Heart left ventricle (tissue), 16 donors: ENCODE results near the gene RPL18. TPM values are rescaled to one million over a fixed set of nuclear protein-coding genes. Genes with fewer than 3 reads are reported as not detected.
A peak's percentile ranks its signal among the peaks of the same experiment; 100 is the strongest.

Source experiments
- ATAC-seq, 4 donors: fragments of 200-7000 bp; cut with Tn5 transposase; one replicate each; pipeline ENCODE4 v1.9.1; 2020 to 2022; ENCODE audit warnings: moderate library complexity in 4 of 4, mild to moderate bottlenecking in 3 of 4, moderate number of reproducible peaks in 1 of 4
- DNase-seq, 5 donors: peaks; one replicate each; pipeline ENCODE4 v3.0.0-alpha.2; 2020
- H3K27ac ChIP-seq, 12 donors: fragments of 200-600 bp; sonication (generic) in 4 of 12; one replicate each; pipeline versions ENCODE4 v1.5.0 to v1.8.0; 2016 to 2022; ENCODE audit warnings: mild to moderate bottlenecking in 2 of 12
- H3K27me3 ChIP-seq, 9 donors: fragments of 200-600 bp; sonication (generic) in 2 of 9; one replicate each; pipeline versions ENCODE4 v1.5.1 to v1.8.0; 2016 to 2022; ENCODE audit warnings: mild to moderate bottlenecking in 3 of 9
- H3K36me3 ChIP-seq, 9 donors: fragments of 200-600 bp; sonication (generic) in 2 of 9; one replicate each; pipeline versions ENCODE4 v1.5.0 to v1.8.0; 2018 to 2022; ENCODE audit warnings: mild to moderate bottlenecking in 2 of 9
- H3K4me1 ChIP-seq, 12 donors: fragments of 200-600 bp; sonication (generic) in 4 of 12; one replicate each; pipeline versions ENCODE4 v1.5.0 to v1.8.0; 2016 to 2022; ENCODE audit warnings: mild to moderate bottlenecking in 3 of 12
- H3K4me3 ChIP-seq, 12 donors: fragments of 200-600 bp; sonication (generic) in 4 of 12; one replicate each; pipeline versions ENCODE4 v1.5.0 to v1.8.0; 2017 to 2022; ENCODE audit warnings: mild to moderate bottlenecking in 9 of 12, moderate library complexity in 4 of 12
- H3K9me3 ChIP-seq, 12 donors: fragments of 200-600 bp; sonication (generic) in 4 of 12; one replicate each; pipeline versions ENCODE4 v1.5.0 to v1.8.0; 2016 to 2022; ENCODE audit warnings: mild to moderate bottlenecking in 1 of 12
- CTCF ChIP-seq, 12 donors: fragments of 200-600 bp; sonication (generic) in 4 of 12; IDR thresholded peaks; one replicate each; pipeline versions ENCODE4 v1.5.0 to v1.8.0; 2018 to 2022; ENCODE audit warnings: antibody characterized with exemption in 12 of 12, mild to moderate bottlenecking in 5 of 12
- POLR2A ChIP-seq, 2 donors: fragments of 450-650 bp; IDR thresholded peaks; one replicate each; pipeline ENCODE4 v1.6.1; 2017; ENCODE audit warnings: antibody characterized with exemption in 2 of 2, mild to moderate bottlenecking in 2 of 2, moderate library complexity in 2 of 2
- WGBS, 4 donors: extraction: QIAGEN DNeasy Blood & Tissue Kit in 2 of 4; methylation state at CpG; one replicate each; pipeline versions ENCODE4 v1.1.5 to v1.1.7; 2013 to 2018; 5-methylcytosine and 5-hydroxymethylcytosine counted together
- intact Hi-C, 10 donors: fragments of 100-400 bp; cut with DNase I; formaldehyde crosslinking; loops; one replicate each; pipeline versions ENCODE4 v1.11.1 to v1.14.2; 2022
- polyA plus RNA-seq, 2 donors: library from polyadenylated mRNA; stranded (reverse); fragments of 200-250 nt; gene quantifications; one replicate each; pipeline ENCODE4 v1.2.3, GENCODE V29; 2013
- total RNA-seq, 9 donors: library from RNA; depleted of rRNA in 2 of 9; stranded (reverse); fragments of >200 nt in 2 of 9; fragmentation: NEBNext Ultra II Directional in 3 of 9; extraction: Animal tissue kit (Norgen Biotek cat#: 25700) in 3 of 9; gene quantifications; one replicate each; pipeline versions ENCODE4 v1.1.0 to v1.2.4, GENCODE V29; 2016 to 2023
- donor health status: ischemic (EF 13 %, LVEDD 7.1; RV severe dilation, severe dysfunction).
- donor health status: healthy with polysubstance abuse.
- donor health status: DM: no; HTN: yes; CAD: no.
- donor health status: DM: no; HTN: no; CAD: no.
- donor health status: ischemic (EF 25% LVEDD 6.9; RV normal size, moderate dysfunction).
- donor health status: ischemic (EF 25% LVEDD 5.7; RV mildly dilated, moderate dysfunction).
- donor health status: healthy.
- donor health status: DM: yes; HTN: yes; CAD: no.
- donor health status: ischemic (EF 35%, LVEDD 5.7; RV mildly dilated, moderate dysfunction).
- donor health status: nonischemic (EF 11% LVEDD 7.7; RV severe dilation, severe dysfunction).
- donor health status: DM: yes; HTN: yes; CAD: no.
- donor health status: PGD.
- donor health status: ischemic (EF 29% LVEDD 5.4; RV normal size, mild dysfunction).
- donor health status: nonischemic (EF 23%, LVEDD 6.1; RV moderate dilation, normal function).

The RPL18 gene
- total and polyA plus RNA-seq, 11 donors = 470 to 1,773 (median 714) TPM

GRCh38 chr19:48591021-48591420, 28.0 kb downstream of the RPL18 start:
- Histone ChIP-seq H3K4me3 (no peak overlapping the region), H3K4me1 (peaks cover 0 to 13% (median 0%) of the 10 kb centered on the region in 12 donors), H3K36me3 (no peaks in the 10 kb centered on the region), H3K27ac (no peak overlapping the region), H3K9me3 (no peaks in the 10 kb centered on the region), H3K27me3 (no peaks in the 10 kb centered on the region)
- ATAC-seq (no peak), DNase-seq (no peak)
- TF ChIP-seq CTCF (IDR thresholded peaks at IDR 0.05) (no peak), POLR2A (IDR thresholded peaks at IDR 0.05) (no peak)
- WGBS, 4 donors = 79 to 88% (median 81%) methylated on average over 5 of the region's 5 CpGs
- intact Hi-C loops = no loop called here

GRCh38 chr19:48588670-48589401, 30.1 kb downstream of the RPL18 start:
- intact Hi-C loops = loop anchor here in 9 of 10 donors (5.0 to 10.0 kb wide), 11 partner anchors 82 to 324 kb away; partner anchors contain the start of genes GRIN2D (in 2 of the 9), KDELR1 (in 2 of the 9), EMP3 (in 1 of the 9) and ZNF114 (in 1 of the 9)
- Histone ChIP-seq H3K36me3 (no peaks in the 10 kb centered on the region), H3K27ac (peak overlapping the region in 3 of 12 donors; percentile 13 to 35 (median 17)), H3K27me3 (no peaks in the 10 kb centered on the region), H3K4me3 (peak overlapping the region in 11 of 12 donors; percentile 17 to 53 (median 42)), H3K4me1 (peaks cover 0 to 19% (median 4%) of the 10 kb centered on the region in 12 donors), H3K9me3 (no peaks in the 10 kb centered on the region)
- DNase-seq = peak; percentile 87 to 96 (median 91)
- peak; percentile 64 to 90 (median 86) for ATAC-seq
- TF ChIP-seq POLR2A (IDR thresholded peaks at IDR 0.05) (peak in 1 of 2 donors; percentile 20), CTCF (IDR thresholded peaks at IDR 0.05) (peak; percentile 86 to 97 (median 92))
- 4 to 5% (median 5%) methylated on average over 35 to 36 of the region's 36 CpGs for WGBS, 4 donors

GRCh38 chr19:48587387-48587786, 31.6 kb downstream of the RPL18 start:
- Histone ChIP-seq H3K9me3 (no peaks in the 10 kb centered on the region), H3K36me3 (no peaks in the 10 kb centered on the region), H3K4me3 (no peak overlapping the region), H3K27me3 (no peaks in the 10 kb centered on the region), H3K27ac (no peak overlapping the region), H3K4me1 (peaks cover 0 to 27% (median 7%) of the 10 kb centered on the region in 12 donors)
- no peak for ATAC-seq
- DNase-seq = no peak
- TF ChIP-seq POLR2A (IDR thresholded peaks at IDR 0.05) (no peak), CTCF (IDR thresholded peaks at IDR 0.05) (no peak)
- WGBS, 4 donors = 90 to 100% (median 91%) methylated on average over 2 to 3 of the region's 3 CpGs
- intact Hi-C loops = loop anchor here in 9 of 10 donors (5.0 to 10.0 kb wide), 11 partner anchors 80 to 323 kb away; partner anchors contain the start of genes GRIN2D (in 2 of the 9), KDELR1 (in 2 of the 9), EMP3 (in 1 of the 9) and ZNF114 (in 1 of the 9)

- TF ChIP-seq CTCF (IDR thresholded peaks at IDR 0.05) (no peak), POLR2A (IDR thresholded peaks at IDR 0.05) (no peak)
- DNase-seq = no peak
- no peaks in the 10 kb centered on the region for H3K27me3 ChIP-seq
- intact Hi-C loops = loop anchor here (5.0 to 10.0 kb wide), 9 partner anchors 70 to 317 kb away; partner anchors contain the start of genes LMTK3 (in 3 of the 10), EMP3 (in 1 of the 10), GRIN2D (in 1 of the 10) and KDELR1 (in 1 of the 10)
- H3K9me3 ChIP-seq = no peaks in the 10 kb centered on the region
- ATAC-seq = no peak
- H3K4me3 ChIP-seq = no peak overlapping the region
- no peaks in the 10 kb centered on the region for H3K36me3 ChIP-seq
- WGBS, 4 donors = 83 to 89% (median 88%) methylated on average over 2 of the region's 2 CpGs
- H3K4me1 ChIP-seq = peaks cover 0 to 14% (median 5%) of the 10 kb centered on the region in 12 donors
- H3K27ac ChIP-seq = no peak overlapping the region
Observed at GRCh38 chr19:48582168-48582567, 36.8 kb downstream of the RPL18 start.
